Measurements from ENCODE around the gene KCNAB3.

KCNAB3 gene

GRCh38 chr17:7894866-7895265, 34.8 kb downstream of the KCNAB3 start:
- H3K27ac ChIP-seq, result no peak overlapping the region
- no peak for DNase-seq (ENCODE audit: low spot score)
- no peak for TF ChIP-seq CTCF (conservative IDR thresholded peaks at IDR 0.05; ENCODE audit: low read depth)
- CTCF ChIA-PET, result interaction anchor here (0.6 kb wide), 1 partner anchor 32 kb away, joined by 3 read pairs; no protein-coding TSS in a partner anchor
- POLR2A ChIA-PET (ENCODE audit: low non-redundant PET), result no interaction called here

- TF ChIP-seq CTCF (conservative IDR thresholded peaks at IDR 0.05; ENCODE audit: low read depth), result no peak
- ChIA-PET POLR2A (ENCODE audit: low non-redundant PET) (no interaction called here), CTCF (no interaction called here)
- no peak for DNase-seq (ENCODE audit: low spot score)
- no peak overlapping the region for H3K27ac ChIP-seq
Measured at GRCh38 chr17:7894226-7894625, 35.4 kb downstream of the KCNAB3 start.

GRCh38 chr17:7893187-7893880, 36.3 kb downstream of the KCNAB3 start:
- POLR2A ChIA-PET (ENCODE audit: low non-redundant PET), result no interaction called here
- no peak for TF ChIP-seq CTCF (conservative IDR thresholded peaks at IDR 0.05; ENCODE audit: low read depth)
- no peak overlapping the region for H3K27ac ChIP-seq
- CTCF ChIA-PET, result interaction anchor here (0.6 kb wide), 1 partner anchor 96 kb away, joined by 3 read pairs; no protein-coding TSS in a partner anchor
- no peak for DNase-seq (ENCODE audit: low spot score)

- peak; percentile 30; the same call in 1 of the 2 replicates for TF ChIP-seq CTCF (conservative IDR thresholded peaks at IDR 0.05; ENCODE audit: low read depth)
- POLR2A ChIA-PET (ENCODE audit: low non-redundant PET), result no interaction called here
- peak overlapping the region; percentile 98 for H3K27ac ChIP-seq
- DNase-seq (ENCODE audit: low spot score), result peak; percentile 82
- CTCF ChIA-PET, result interaction anchor here (0.6 to 1.2 kb wide), 5 partner anchors 22 to 159 kb away, joined by 3 to 4 read pairs (median 3); no protein-coding TSS in a partner anchor
Measured at GRCh38 chr17:7889166-7889955, 40.3 kb downstream of the KCNAB3 start.

- ChIA-PET CTCF (interaction anchor here (0.6 to 1.2 kb wide), 4 partner anchors 22 to 158 kb away, joined by 3 to 4 read pairs (median 4); no protein-coding TSS in a partner anchor), POLR2A (ENCODE audit: low non-redundant PET) (interaction anchor here (0.7 kb wide), 1 partner anchor 55 kb away, joined by 3 read pairs; no protein-coding TSS in a partner anchor)
- H3K27ac ChIP-seq, result peak within 1 kb of the TSS; percentile 98
- no peak for TF ChIP-seq CTCF (conservative IDR thresholded peaks at IDR 0.05; ENCODE audit: low read depth)
- no peak for DNase-seq (ENCODE audit: low spot score)
Measured at GRCh38 chr17:7888184-7888920, 41.3 kb downstream of the KCNAB3 start, which contains the start of gene CHD3. Gene CHD3 (plus strand): TSS chr17:7888789. CDS start chr17:7889001, 212 bp downstream.

All from RWPE1 (cell line).